Activated T-cell treated with anti-CD3 and anti-CD28 coated beads, Interleukin-2, amount 50 U/mL, for 72 hours (primary cell): ENCODE results near the gene POLR2A. TPM values are rescaled to one million over a fixed set of nuclear protein-coding genes. Genes with fewer than 3 reads are reported as not detected.
A peak's percentile ranks its signal among the peaks of the same experiment; 100 is the strongest.

Experiments used
- ATAC-seq, 2 donors: fragments of 150-1000 bp; cut with Tn5 transposase; replicated peaks in 1 of 2; 2 replicates each; pipeline ENCODE4 v1.10.0; 2021; ENCODE audit warnings: moderate library complexity in 2 of 2, mild to moderate bottlenecking in 1 of 2
- DNase-seq, 2 donors: peaks; one replicate each; pipeline ENCODE4 v3.0.0; 2021 to 2022; ENCODE audit warnings: mixed read lengths in 1 of 2
- H3K27ac Mint-ChIP-seq: one replicate; pipeline ENCODE4 v1.8.0; 2022; ENCODE audit warnings: mild to moderate bottlenecking, moderate library complexity, mixed read lengths
- H3K27me3 Mint-ChIP-seq: one replicate; pipeline ENCODE4 v1.8.0; 2022; ENCODE audit warnings: low read depth, mixed read lengths
- H3K36me3 Mint-ChIP-seq, 2 donors: one replicate each; pipeline ENCODE4 v1.8.0; 2022; ENCODE audit warnings: mixed read lengths in 2 of 2, mild to moderate bottlenecking in 1 of 2; ENCODE audit not compliant: insufficient read depth in 2 of 2
- H3K4me1 Mint-ChIP-seq: one replicate; pipeline ENCODE4 v1.8.0; 2022; ENCODE audit warnings: low read depth, mixed read lengths
- H3K4me3 Mint-ChIP-seq, 2 donors: one replicate each; pipeline ENCODE4 v1.8.0; 2022; ENCODE audit warnings: mild to moderate bottlenecking in 2 of 2, mixed read lengths in 2 of 2, moderate library complexity in 2 of 2
- H3K9me3 Mint-ChIP-seq, 2 donors: one replicate each; pipeline ENCODE4 v1.8.0; 2022; ENCODE audit warnings: mixed read lengths in 2 of 2
- total RNA-seq, 2 donors: library from RNA; stranded (reverse); gene quantifications; one replicate each; pipeline ENCODE4 v1.2.3, GENCODE V29; 2022

The POLR2A gene
- 100 to 1,000 TPM; 211 to 249 TPM for total RNA-seq

GRCh38 chr17:7484067-7484918, at the start of gene POLR2A:
Gene POLR2A, plus strand, starts transcription at chr17:7484366.
- DNase-seq (peak; percentile 96 to 99), ATAC-seq (peak; percentile 69 to 73)
- H3K27me3 Mint-ChIP-seq: no peaks in the 10 kb centered on the region
- peaks cover 8% of the 10 kb centered on the region in 2 donors for H3K36me3 Mint-ChIP-seq
- H3K4me1 Mint-ChIP-seq: peaks cover 79% of the 10 kb centered on the region
- peak within 1 kb of the TSS; percentile 100 for H3K27ac Mint-ChIP-seq
- peak within 1 kb of the TSS; percentile 98 to 100 for H3K4me3 Mint-ChIP-seq
- H3K9me3 Mint-ChIP-seq: no peaks in the 10 kb centered on the region

- ATAC-seq (peak; percentile 41 to 50), DNase-seq (peak; percentile 71 to 76)
- Mint-ChIP-seq H3K4me1 (peaks cover 39% of the 10 kb centered on the region), H3K27ac (peak overlapping the region; percentile 82), H3K27me3 (peaks cover 20% of the 10 kb centered on the region), H3K4me3 (peak overlapping the region; percentile 90 to 97), H3K9me3 (no peaks in the 10 kb centered on the region), H3K36me3 (peaks cover 2 to 6% of the 10 kb centered on the region in 2 donors)
These were observed 48.2 kb upstream of the POLR2A start for GRCh38 chr17:7435676-7436555.

- peak overlapping the region; percentile 90 to 97 for H3K4me3 Mint-ChIP-seq
- peaks cover 27% of the 10 kb centered on the region for H3K27me3 Mint-ChIP-seq
- no peaks in the 10 kb centered on the region for H3K9me3 Mint-ChIP-seq
- peak; percentile 89 to 90 for DNase-seq
- H3K4me1 Mint-ChIP-seq: peaks cover 39% of the 10 kb centered on the region
- no peak overlapping the region for H3K27ac Mint-ChIP-seq
- peak; percentile 79 for ATAC-seq
- H3K36me3 Mint-ChIP-seq: peaks cover 2 to 6% of the 10 kb centered on the region in 2 donors
These were observed 47.4 kb upstream of the POLR2A start for GRCh38 chr17:7436556-7437368.

- Mint-ChIP-seq H3K27me3 (peaks cover 34% of the 10 kb centered on the region), H3K36me3 (peaks cover 2 to 6% of the 10 kb centered on the region in 2 donors), H3K9me3 (no peaks in the 10 kb centered on the region), H3K4me1 (peaks cover 39% of the 10 kb centered on the region), H3K4me3 (peak overlapping the region; percentile 90 to 97), H3K27ac (no peak overlapping the region)
- ATAC-seq (no peak), DNase-seq (no peak)
These were observed 46.8 kb upstream of the POLR2A start for GRCh38 chr17:7437369-7437863.

GRCh38 chr17:7437950-7438614, 46.1 kb upstream of the POLR2A start:
- Mint-ChIP-seq H3K27ac (no peak overlapping the region), H3K27me3 (peaks cover 38% of the 10 kb centered on the region), H3K36me3 (peaks cover 2 to 6% of the 10 kb centered on the region in 2 donors), H3K4me1 (peaks cover 39% of the 10 kb centered on the region), H3K9me3 (no peaks in the 10 kb centered on the region), H3K4me3 (peak overlapping the region; percentile 90)
- no peak for ATAC-seq
- peak; percentile 68 to 72 for DNase-seq

- peaks cover 46% of the 10 kb centered on the region for H3K27me3 Mint-ChIP-seq
- H3K27ac Mint-ChIP-seq: no peak overlapping the region
- H3K9me3 Mint-ChIP-seq: no peaks in the 10 kb centered on the region
- ATAC-seq (no peak), DNase-seq (no peak)
- H3K4me1 Mint-ChIP-seq: peaks cover 39% of the 10 kb centered on the region
- peaks cover 2 to 6% of the 10 kb centered on the region in 2 donors for H3K36me3 Mint-ChIP-seq
- peak overlapping the region; percentile 90 for H3K4me3 Mint-ChIP-seq
These were observed 45.3 kb upstream of the POLR2A start for GRCh38 chr17:7438656-7439460.

GRCh38 chr17:7439462-7440112, 44.6 kb upstream of the POLR2A start, which contains the start of gene FGF11:
Gene FGF11, plus strand, starts transcription at chr17:7439512. Its CDS starts 109 bp downstream, at chr17:7439621.
- H3K36me3 Mint-ChIP-seq: peaks cover 2 to 6% of the 10 kb centered on the region in 2 donors
- H3K4me3 Mint-ChIP-seq: peak within 1 kb of the TSS; percentile 90 to 95
- peaks cover 53% of the 10 kb centered on the region for H3K27me3 Mint-ChIP-seq
- no peak for DNase-seq
- peaks cover 39% of the 10 kb centered on the region for H3K4me1 Mint-ChIP-seq
- ATAC-seq: no peak
- no peak within 1 kb of the TSS for H3K27ac Mint-ChIP-seq
- H3K9me3 Mint-ChIP-seq: no peaks in the 10 kb centered on the region

- peaks cover 60% of the 10 kb centered on the region for H3K27me3 Mint-ChIP-seq
- peak overlapping the region; percentile 90 to 95 for H3K4me3 Mint-ChIP-seq
- ATAC-seq (no peak), DNase-seq (peak; percentile 42 to 48)
- peaks cover 2 to 6% of the 10 kb centered on the region in 2 donors for H3K36me3 Mint-ChIP-seq
- peaks cover 46% of the 10 kb centered on the region for H3K4me1 Mint-ChIP-seq
- H3K9me3 Mint-ChIP-seq: no peaks in the 10 kb centered on the region
- H3K27ac Mint-ChIP-seq: no peak overlapping the region
These were observed 43.9 kb upstream of the POLR2A start for GRCh38 chr17:7440113-7440833.

- Mint-ChIP-seq H3K27ac (no peak overlapping the region), H3K4me1 (peaks cover 52% of the 10 kb centered on the region)
- ATAC-seq: no peak
These were observed 43.4 kb upstream of the POLR2A start for GRCh38 chr17:7440834-7441195.

GRCh38 chr17:7441266-7441665, 42.9 kb upstream of the POLR2A start:
- peaks cover 52% of the 10 kb centered on the region for H3K4me1 Mint-ChIP-seq
- H3K9me3 Mint-ChIP-seq: no peaks in the 10 kb centered on the region
- H3K4me3 Mint-ChIP-seq: no peak overlapping the region
- H3K27me3 Mint-ChIP-seq: peaks cover 70% of the 10 kb centered on the region
- no peak for ATAC-seq
- no peak for DNase-seq
- H3K27ac Mint-ChIP-seq: no peak overlapping the region
- H3K36me3 Mint-ChIP-seq: peaks cover 2 to 6% of the 10 kb centered on the region in 2 donors

More at GRCh38 chr17:7440834-7441195, 43.4 kb upstream of the POLR2A start:
- Mint-ChIP-seq H3K9me3 (no peaks in the 10 kb centered on the region), H3K4me3 (peak overlapping the region; percentile 90 to 95), H3K27me3 (peaks cover 65% of the 10 kb centered on the region), H3K36me3 (peaks cover 2 to 6% of the 10 kb centered on the region in 2 donors)
- DNase-seq: peak; percentile 37 to 43
